Right lung (tissue), 10 donors: ENCODE data around the gene SP2. TPM values are rescaled to one million over a fixed set of nuclear protein-coding genes. Genes with fewer than 3 reads are reported as not detected.

Source experiments
- DNase-seq, 2 donors: peaks; one replicate each; pipeline ENCODE4 v3.0.0-alpha.2; 2013
- long read RNA-seq, 8 donors: transcript quantifications; one replicate each; lab custom pipeline, GENCODE V29; 2026
- polyA plus RNA-seq, 5 donors: library from polyadenylated mRNA; unstranded; fragments of 120-200 nt; gene quantifications; one replicate each; pipeline versions ENCODE4 v1.2.1 to v1.2.3, GENCODE V29; 2013; ENCODE audit warnings: inconsistent platforms in 1 of 5, low replicate concordance in 1 of 5; ENCODE audit not compliant: insufficient read length in 5 of 5, insufficient read depth in 1 of 5

Gene SP2
- polyA plus RNA-seq, result 10 to 100 TPM; 19.9 to 24.5 (median 21.0) TPM
- long read RNA-seq, donor 1, partial matches to known transcripts, result 18 of 21 reads
- long read RNA-seq, donor 1, other reads (novel, unspliced or antisense), result 0 of 21 reads
- long read RNA-seq, donor 2, partial matches to known transcripts, result 0 of 1 reads
- long read RNA-seq, donor 2, other reads (novel, unspliced or antisense), result 0 of 1 reads
- long read RNA-seq, donor 3, partial matches to known transcripts, result 27 of 28 reads
- long read RNA-seq, donor 3, other reads (novel, unspliced or antisense), result 0 of 28 reads
- long read RNA-seq, donor 4, partial matches to known transcripts, result 10 of 13 reads
- long read RNA-seq, donor 4, other reads (novel, unspliced or antisense), result 0 of 13 reads
- long read RNA-seq, donor 5, partial matches to known transcripts, result 13 of 16 reads
- long read RNA-seq, donor 5, other reads (novel, unspliced or antisense), result 0 of 16 reads
- long read RNA-seq, donor 6, transcript SP2-201 (7 exons, 3,112 nt), result major isoform, 6 of 28 reads
- long read RNA-seq, donor 6, transcript SP2-204 (4 exons, 531 nt), result minor isoform, 5 of 28 reads
- long read RNA-seq, donor 6, partial matches to known transcripts, result 17 of 28 reads
- long read RNA-seq, donor 6, other reads (novel, unspliced or antisense), result 0 of 28 reads
- long read RNA-seq, donor 7, transcript SP2-201 (7 exons, 3,112 nt), result major isoform, 6 of 11 reads
- long read RNA-seq, donor 7, partial matches to known transcripts, result 5 of 11 reads
- long read RNA-seq, donor 7, other reads (novel, unspliced or antisense), result 0 of 11 reads
- long read RNA-seq, donor 8, result 0 reads

- peak; percentile 100 for DNase-seq
Measured at GRCh38 chr17:47895856-47896671, at the start of gene SP2. Gene SP2 (plus strand): TSS chr17:47896236. CDS start chr17:47896287, 51 bp downstream.

GRCh38 chr17:47846716-47847340 is 49.2 kb upstream of the SP2 start:
- no peak for DNase-seq

GRCh38 chr17:47847341-47848197 is 48.5 kb upstream of the SP2 start:
- DNase-seq, result no peak

GRCh38 chr17:47848198-47848513 is 47.9 kb upstream of the SP2 start:
- DNase-seq, result no peak

- no peak for DNase-seq
Measured at GRCh38 chr17:47850373-47850691, 45.7 kb upstream of the SP2 start.

GRCh38 chr17:47850692-47851573 is 45.1 kb upstream of the SP2 start, which contains the start of gene SP6:
Gene SP6 (minus strand): TSS chr17:47851163. CDS start chr17:47848429, 2,734 bp downstream.
- DNase-seq, result no peak

- DNase-seq, result no peak
Measured at GRCh38 chr17:47851764-47852112, 44.3 kb upstream of the SP2 start.

GRCh38 chr17:47852113-47852949 is 43.7 kb upstream of the SP2 start:
- DNase-seq, result no peak

- no peak for DNase-seq
Measured at GRCh38 chr17:47853616-47854015, 42.4 kb upstream of the SP2 start.

- no peak for DNase-seq
Measured at GRCh38 chr17:47855737-47856136, 40.3 kb upstream of the SP2 start.

- DNase-seq, result no peak
Measured at GRCh38 chr17:47856830-47857229, 39.2 kb upstream of the SP2 start.

- no peak for DNase-seq
Measured at GRCh38 chr17:47857551-47858455, 38.2 kb upstream of the SP2 start.

GRCh38 chr17:47860386-47860785 is 35.6 kb upstream of the SP2 start:
- DNase-seq, result no peak

- DNase-seq, result no peak
Measured at GRCh38 chr17:47862621-47863440, 33.2 kb upstream of the SP2 start.

- no peak for DNase-seq
Measured at GRCh38 chr17:47864791-47865216, 31.2 kb upstream of the SP2 start.

GRCh38 chr17:47866941-47867340 is 29.1 kb upstream of the SP2 start:
- DNase-seq, result no peak
